Measurements from ENCODE around the gene CIP2A.

The CIP2A gene

DNA sequence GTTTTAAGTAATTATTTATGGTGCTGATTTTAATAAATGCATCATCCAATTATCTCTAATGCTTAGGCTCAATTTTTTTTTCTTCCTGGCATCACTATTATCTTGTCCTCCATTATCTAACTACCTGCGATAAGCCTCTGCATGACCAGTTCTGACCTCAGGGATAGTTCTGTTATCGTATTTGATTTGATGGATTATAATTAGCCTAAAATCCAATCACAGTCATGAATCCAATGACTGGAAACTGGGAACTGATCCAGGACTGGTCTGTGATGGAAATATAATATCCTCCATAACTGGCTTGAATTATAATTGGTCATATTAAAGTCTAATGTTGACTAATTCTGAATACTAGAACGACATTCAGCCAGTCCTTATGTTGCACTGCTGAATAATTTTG lies 80.0 kb downstream of the CIP2A start:
- no peak for DNase-seq

DNA sequence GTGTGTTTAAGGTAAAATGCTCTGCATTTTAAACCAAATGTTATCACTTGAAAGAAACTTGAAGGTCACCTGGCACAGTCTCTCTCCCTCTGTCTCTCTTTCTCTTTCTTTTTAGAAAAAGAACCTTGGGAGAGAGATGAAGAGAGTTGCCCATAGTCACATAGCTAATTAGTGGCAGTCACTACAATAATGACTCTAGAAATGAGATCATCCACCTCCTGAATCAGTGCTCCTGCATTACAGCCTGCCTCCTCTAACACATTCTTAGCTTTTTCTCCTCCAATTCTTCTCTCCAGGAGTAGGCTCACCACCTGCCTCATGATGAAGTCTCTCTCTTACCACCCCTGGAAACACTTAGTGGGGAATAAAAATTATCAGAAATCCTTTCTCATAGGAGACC lies 81.3 kb downstream of the CIP2A start:
- no peak for DNase-seq

DNA sequence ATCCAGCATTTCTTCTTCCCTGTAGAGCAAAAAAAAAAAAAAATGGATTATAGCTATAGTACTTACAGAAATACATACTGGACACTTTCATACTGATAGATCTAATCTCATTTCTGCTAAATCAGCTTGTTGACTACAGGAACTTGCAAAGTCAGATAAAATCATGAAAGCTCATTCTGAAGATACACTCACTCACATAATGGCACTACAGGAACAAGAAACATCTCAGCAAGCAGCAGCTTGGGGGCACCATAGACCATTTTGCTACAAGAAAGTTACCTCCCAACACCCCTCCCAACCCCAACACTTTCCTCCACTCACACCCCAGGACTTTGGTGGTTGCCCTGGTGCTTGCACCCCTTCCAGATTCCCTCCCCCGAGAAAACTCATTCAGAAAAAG lies 83.4 kb downstream of the CIP2A start:
- DNase-seq, result no peak

DNA sequence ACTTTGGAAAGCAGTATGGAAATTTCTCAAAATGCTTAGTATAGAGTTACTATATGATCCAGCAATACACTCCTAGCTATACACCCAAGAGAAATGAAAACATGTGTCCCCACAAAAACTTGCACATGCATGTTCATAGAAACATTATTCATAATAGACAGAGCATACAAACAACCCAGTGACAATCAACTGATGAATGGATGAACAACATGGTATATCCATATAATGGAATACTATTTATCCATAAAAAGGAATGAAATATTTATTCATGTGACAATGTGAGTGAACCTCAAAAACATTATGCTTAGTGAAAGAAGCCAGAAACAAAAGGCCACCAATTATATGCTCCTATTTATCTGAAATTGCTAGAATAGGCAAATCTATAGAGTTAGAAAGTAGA lies 85.5 kb downstream of the CIP2A start:
- DNase-seq, result no peak

DNA sequence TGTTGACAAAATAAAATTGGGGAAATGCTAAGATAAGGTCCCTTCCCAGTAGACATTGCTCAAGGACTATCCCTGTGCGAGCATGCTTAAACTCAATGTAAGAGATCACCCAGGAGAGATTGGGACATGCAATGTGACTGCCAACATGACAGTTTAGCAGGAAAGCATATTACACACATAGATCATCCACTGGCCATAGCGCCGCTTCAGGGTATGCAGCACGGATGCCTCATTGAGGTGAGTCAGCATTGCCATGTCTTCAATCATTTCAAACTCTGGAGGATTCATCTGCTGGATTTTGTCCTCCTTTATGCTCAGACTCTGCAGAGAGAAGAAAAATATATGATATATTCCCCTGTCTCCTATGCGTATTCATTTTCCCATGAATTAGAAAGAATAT lies 87.7 kb downstream of the CIP2A start:
- DNase-seq, result no peak

DNA sequence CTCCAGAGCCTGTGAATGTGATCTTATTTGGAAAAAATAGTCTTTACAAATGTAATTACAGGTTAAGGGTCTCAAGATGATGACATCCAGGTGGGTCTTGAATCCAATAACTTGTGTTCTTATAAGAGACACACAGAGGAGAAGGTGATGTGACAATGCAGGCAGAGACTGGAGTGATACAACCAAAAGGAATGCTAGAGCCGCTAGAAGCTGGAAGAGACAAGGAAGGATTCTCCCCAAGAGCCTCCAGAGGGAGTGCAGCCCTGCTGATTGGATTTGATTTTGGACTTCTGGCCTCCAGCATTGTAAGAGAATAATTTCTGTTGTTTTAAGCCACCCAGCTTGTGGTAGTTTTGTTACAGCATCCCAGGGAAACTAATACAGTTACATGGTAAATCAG lies 88.5 kb downstream of the CIP2A start:
- no peak for DNase-seq

Measured in activated T-cell treated with anti-CD3 and anti-CD28 coated beads, Interleukin-2, amount 50 U/mL, for 48 hours (primary cell).